ENCODE measurements around the gene ZNF532. TPM values are rescaled to one million over a fixed set of nuclear protein-coding genes. Genes with fewer than 3 reads are reported as not detected.
A peak's percentile ranks its signal among the peaks of the same experiment; 100 is the strongest.

ZNF532 gene
- total and polyA plus RNA-seq, 12 donors = 11.6 to 34.8 (median 22.6) TPM

- no peak for DNase-seq
- intact Hi-C loops (cut with DNase I) = no loop called here
- no peaks in the 10 kb centered on the region for H3K27me3 ChIP-seq
- H3K4me3 ChIP-seq = no peak overlapping the region
- no peaks in the 10 kb centered on the region for H3K9me3 ChIP-seq (replicated peaks in 1 of 3)
- no peak overlapping the region for H3K27ac ChIP-seq
- H3K36me3 ChIP-seq (replicated peaks in 1 of 2) = peaks cover 0 to 4% of the 10 kb centered on the region in 2 donors
- WGBS, 4 donors = 90 to 93% (median 91%) methylated on average over 9 of the region's 9 CpGs
- H3K4me1 ChIP-seq (replicated peaks in 1 of 2) = peaks cover 0 to 24% of the 10 kb centered on the region in 2 donors
- TF ChIP-seq CTCF (IDR thresholded peaks at IDR 0.05) (no peak), POLR2A (IDR thresholded peaks at IDR 0.05) (no peak)
These were observed 69.7 kb downstream of the ZNF532 start for GRCh38 chr18:58934356-58934755.

- peaks cover 0 to 18% of the 10 kb centered on the region in 2 donors for H3K4me1 ChIP-seq (replicated peaks in 1 of 2)
- H3K36me3 ChIP-seq (replicated peaks in 1 of 2) = peaks cover 0 to 6% of the 10 kb centered on the region in 2 donors
- no peaks in the 10 kb centered on the region for H3K27me3 ChIP-seq
- DNase-seq = no peak
- intact Hi-C loops (cut with DNase I) = no loop called here
- H3K4me3 ChIP-seq = no peak overlapping the region
- TF ChIP-seq POLR2A (IDR thresholded peaks at IDR 0.05) (no peak), CTCF (IDR thresholded peaks at IDR 0.05) (no peak)
- H3K27ac ChIP-seq = no peak overlapping the region
- 74 to 98% (median 90%) methylated on average over 2 to 3 of the region's 3 CpGs for WGBS, 4 donors
- no peaks in the 10 kb centered on the region for H3K9me3 ChIP-seq (replicated peaks in 1 of 3)
These were observed 70.4 kb downstream of the ZNF532 start for GRCh38 chr18:58934933-58935577.

GRCh38 chr18:58937071-58937886, 72.6 kb downstream of the ZNF532 start:
- intact Hi-C loops (cut with DNase I) = no loop called here
- 52 to 70% (median 59%) methylated on average over 3 of the region's 3 CpGs for WGBS, 4 donors
- no peak for DNase-seq
- no peak for TF ChIP-seq POLR2A (IDR thresholded peaks at IDR 0.05)
- TF ChIP-seq CTCF (IDR thresholded peaks at IDR 0.05) = no peak
- Histone ChIP-seq H3K9me3 (replicated peaks in 1 of 3) (no peaks in the 10 kb centered on the region), H3K4me3 (no peak overlapping the region), H3K27ac (peak overlapping the region in 1 of 5 donors; percentile 19), H3K4me1 (replicated peaks in 1 of 2) (peaks cover 0 to 18% of the 10 kb centered on the region in 2 donors), H3K27me3 (no peaks in the 10 kb centered on the region), H3K36me3 (replicated peaks in 1 of 2) (peaks cover 0 to 6% of the 10 kb centered on the region in 2 donors)

- H3K27me3 ChIP-seq = no peaks in the 10 kb centered on the region
- no peaks in the 10 kb centered on the region for H3K9me3 ChIP-seq (replicated peaks in 1 of 3)
- H3K36me3 ChIP-seq (replicated peaks in 1 of 2) = peaks cover 0 to 6% of the 10 kb centered on the region in 2 donors
- intact Hi-C loops (cut with DNase I) = no loop called here
- 79 to 88% (median 84%) methylated on average over 3 of the region's 3 CpGs for WGBS, 4 donors
- no peak for DNase-seq
- H3K4me1 ChIP-seq (replicated peaks in 1 of 2) = peaks cover 0 to 21% of the 10 kb centered on the region in 2 donors
- no peak overlapping the region for H3K4me3 ChIP-seq
- no peak overlapping the region for H3K27ac ChIP-seq
- TF ChIP-seq POLR2A (IDR thresholded peaks at IDR 0.05) (no peak), CTCF (IDR thresholded peaks at IDR 0.05) (no peak)
These were observed 73.2 kb downstream of the ZNF532 start for GRCh38 chr18:58937887-58938267.
